Keratinocyte (primary cell): ENCODE measurements around the gene UTP15. TPM values are rescaled to one million over a fixed set of nuclear protein-coding genes. Genes with fewer than 3 reads are reported as not detected.

Experiments used
- DNase-seq: peaks from one replicate; pipeline ENCODE4 v3.0.0-alpha.2; 2011; ENCODE audit warnings: low read depth, missing footprints, low spot score
- FAIRE-seq: peaks from 2 replicates; lab custom pipeline; 2011; peaks lifted over from hg19 to GRCh38; lab: Jason Lieb, UNC
- H2AFZ ChIP-seq: 2 replicates; pipeline ENCODE4 v1.6.0; 2012; ENCODE audit warnings: low read length, control low read depth, inconsistent platforms; ENCODE audit not compliant: control insufficient read depth
- H3K27ac ChIP-seq: 2 replicates; pipeline ENCODE4 v1.5.1; 2011; ENCODE audit warnings: low read length; ENCODE audit not compliant: control insufficient read depth, insufficient read depth
- H3K27me3 ChIP-seq: 3 replicates; pipeline ENCODE4 v1.6.0; 2011; ENCODE audit warnings: low read length; ENCODE audit not compliant: control insufficient read depth, insufficient read depth; ENCODE audit errors: extremely low read depth
- H3K36me3 ChIP-seq, 2 experiments: 2 replicates in 1 of 2; 3 replicates in 1 of 2; pipeline ENCODE4 v1.5.1; 2011; ENCODE audit warnings: low read length in 2 of 2, mild to moderate bottlenecking in 1 of 2; ENCODE audit not compliant: control insufficient read depth in 2 of 2, insufficient read depth in 2 of 2; ENCODE audit errors: extremely low read depth in 1 of 2
- H3K4me1 ChIP-seq: 3 replicates; pipeline ENCODE4 v1.5.1; 2011; ENCODE audit warnings: low read length; ENCODE audit not compliant: control insufficient read depth, insufficient read depth; ENCODE audit errors: extremely low read depth
- H3K4me2 ChIP-seq: 3 replicates; pipeline ENCODE4 v1.6.0; 2011; ENCODE audit warnings: low read depth, low read length; ENCODE audit not compliant: control insufficient read depth, insufficient read depth; ENCODE audit errors: extremely low read depth
- H3K4me3 ChIP-seq, 3 experiments: fragments of 200-600 bp in 1 of 3; sonication (generic) in 1 of 3; 2 replicates in 2 of 3; 3 replicates in 1 of 3; pipeline ENCODE4 v1.5.1; 2011 to 2016; ENCODE audit warnings: low read length in 3 of 3, mild to moderate bottlenecking in 3 of 3, control low read depth in 2 of 3, inconsistent platforms in 1 of 3, low read depth in 1 of 3, mixed read lengths in 1 of 3, mixed run types in 1 of 3, moderate library complexity in 1 of 3; ENCODE audit not compliant: control insufficient read depth in 2 of 3, insufficient read depth in 2 of 3; ENCODE audit errors: extremely low read depth in 1 of 3
- H3K79me2 ChIP-seq: 2 replicates; pipeline ENCODE4 v1.6.0; 2012; ENCODE audit warnings: low read length; ENCODE audit not compliant: control insufficient read depth, insufficient read depth
- H3K9ac ChIP-seq: 3 replicates; pipeline ENCODE4 v1.6.0; 2011; ENCODE audit warnings: low read length; ENCODE audit not compliant: control insufficient read depth, insufficient read depth; ENCODE audit errors: extremely low read depth
- H3K9me1 ChIP-seq: 3 replicates; pipeline ENCODE4 v1.6.0; 2011; ENCODE audit warnings: low read length; ENCODE audit not compliant: control insufficient read depth, insufficient read depth; ENCODE audit errors: extremely low read depth
- H3K9me3 ChIP-seq: 2 replicates; pipeline ENCODE4 v1.5.1; 2012; ENCODE audit warnings: low read depth, low read length; ENCODE audit not compliant: control insufficient read depth
- H4K20me1 ChIP-seq: 3 replicates; pipeline ENCODE4 v1.6.0; 2011; ENCODE audit warnings: low read length; ENCODE audit not compliant: control insufficient read depth, insufficient read depth; ENCODE audit errors: extremely low read depth
- CTCF ChIP-seq, 3 experiments: IDR thresholded peaks in 1 of 3; conservative IDR thresholded peaks in 1 of 3; optimal IDR thresholded peaks in 1 of 3; 2 replicates in 2 of 3; 3 replicates in 1 of 3; pipeline versions ENCODE3 to v1.5.1; 2011; ENCODE audit warnings: low read length in 3 of 3, mild to moderate bottlenecking in 3 of 3, moderate library complexity in 2 of 3, control low read depth in 1 of 3, inconsistent platforms in 1 of 3; ENCODE audit not compliant: insufficient read depth in 2 of 3; ENCODE audit errors: extremely low read depth in 1 of 3
- EZH2 ChIP-seq: IDR thresholded peaks from one replicate; pipeline ENCODE4 v1.6.1; 2012; ENCODE audit warnings: inconsistent platforms, mild to moderate bottlenecking, low read length, moderate library complexity
- dilution Hi-C: fragments of 300-500 bp; cut with MboI; formaldehyde crosslinking; loops from one replicate; pipeline ENCODE4 v1.7.0; 2020; ENCODE audit warnings: low sequenced_read_pairs; ENCODE audit not compliant: extremely low pct_ligation_motif_present
- polyA plus RNA-seq, 5 experiments: library from polyadenylated mRNA; depleted of rRNA in 3 of 5; stranded (reverse) in 3 of 5; stranded (forward) in 1 of 5; unstranded in 1 of 5; fragments of >200 nt; gene quantifications; 1 replicate in 1 of 5; 2 replicates in 3 of 5; 3 replicates in 1 of 5; pipeline versions ENCODE4 v1.2.1 to v1.2.3, GENCODE V29; 2011 to 2012; ENCODE audit warnings: missing spikeins in 2 of 5, low read depth in 1 of 5, low replicate concordance in 1 of 5

Gene UTP15
- polyA plus RNA-seq, 1 donor (not counting 4 experiments of a cell fraction or from before 2014, with no cell fraction given), result 28.3 TPM

GRCh38 chr5:73534971-73535370 lies 30.6 kb upstream of the UTP15 start:
- Histone ChIP-seq H3K79me2 (no peaks in the 10 kb centered on the region), H3K27me3 (no peaks in the 10 kb centered on the region), H3K9me3 (no peaks in the 10 kb centered on the region), H3K4me2 (no peak overlapping the region), H3K9ac (no peak overlapping the region), H4K20me1 (no peaks in the 10 kb centered on the region), H3K9me1 (no peaks in the 10 kb centered on the region), H3K27ac (no peak overlapping the region), H2AFZ (no peak overlapping the region), H3K36me3 (no peaks in the 10 kb centered on the region), H3K4me3 (no peak overlapping the region), H3K4me1 (peaks cover 11% of the 10 kb centered on the region)
- no peak for TF ChIP-seq CTCF (optimal IDR thresholded peaks at IDR 0.05 in 1 of 3, IDR thresholded peaks at IDR 0.05 in 1 of 3, conservative IDR thresholded peaks at IDR 0.05 in 1 of 3; ENCODE audit: extremely low read depth in 1 of 3, insufficient read depth in 2 of 3, low read length in 3 of 3)
- no peak for TF ChIP-seq EZH2
- dilution Hi-C loops, result no loop called here
- no peak for DNase-seq
- no peak for FAIRE-seq

- no peaks in the 10 kb centered on the region for H3K9me3 ChIP-seq
- H3K9me1 ChIP-seq, result no peaks in the 10 kb centered on the region
- H3K4me3 ChIP-seq, result no peak overlapping the region
- no peak for FAIRE-seq
- no peak overlapping the region for H2AFZ ChIP-seq
- peak overlapping the region; percentile 76 for H3K4me2 ChIP-seq
- H3K36me3 ChIP-seq, result no peaks in the 10 kb centered on the region
- no peak overlapping the region for H3K9ac ChIP-seq
- H3K4me1 ChIP-seq, result peaks cover 43% of the 10 kb centered on the region
- H3K27me3 ChIP-seq, result no peaks in the 10 kb centered on the region
- H3K79me2 ChIP-seq, result no peaks in the 10 kb centered on the region
- H4K20me1 ChIP-seq, result no peaks in the 10 kb centered on the region
- DNase-seq, result no peak
- TF ChIP-seq CTCF (optimal IDR thresholded peaks at IDR 0.05 in 1 of 3, IDR thresholded peaks at IDR 0.05 in 1 of 3, conservative IDR thresholded peaks at IDR 0.05 in 1 of 3; ENCODE audit: extremely low read depth in 1 of 3, insufficient read depth in 2 of 3, low read length in 3 of 3), result no peak
- TF ChIP-seq EZH2, result no peak
- dilution Hi-C loops, result no loop called here
- peak overlapping the region; percentile 11 for H3K27ac ChIP-seq
These were observed 25.8 kb upstream of the UTP15 start for GRCh38 chr5:73539730-73540129.
